T47D (cell line): Measurements from ENCODE around the gene TSC22D1.

Source experiments
- DNase-seq, 2 experiments: peaks; one replicate each; pipeline versions ENCODE4 v3.0.0 to v3.0.0-alpha.2; 2011 to 2012; ENCODE audit warnings: low read depth in 1 of 2, low spot score in 1 of 2
- JUND ChIP-seq: IDR thresholded peaks from 2 replicates; pipeline ENCODE4 v1.6.1; 2012; ENCODE audit warnings: low read depth
- in situ Hi-C: cut with HindIII; loops from 2 replicates; pipeline ENCODE4 v1.10.0; 2016; ENCODE audit warnings: low sequenced_read_pairs, low pct_unique_long_range_greater_than_20kb

Gene TSC22D1

DNA sequence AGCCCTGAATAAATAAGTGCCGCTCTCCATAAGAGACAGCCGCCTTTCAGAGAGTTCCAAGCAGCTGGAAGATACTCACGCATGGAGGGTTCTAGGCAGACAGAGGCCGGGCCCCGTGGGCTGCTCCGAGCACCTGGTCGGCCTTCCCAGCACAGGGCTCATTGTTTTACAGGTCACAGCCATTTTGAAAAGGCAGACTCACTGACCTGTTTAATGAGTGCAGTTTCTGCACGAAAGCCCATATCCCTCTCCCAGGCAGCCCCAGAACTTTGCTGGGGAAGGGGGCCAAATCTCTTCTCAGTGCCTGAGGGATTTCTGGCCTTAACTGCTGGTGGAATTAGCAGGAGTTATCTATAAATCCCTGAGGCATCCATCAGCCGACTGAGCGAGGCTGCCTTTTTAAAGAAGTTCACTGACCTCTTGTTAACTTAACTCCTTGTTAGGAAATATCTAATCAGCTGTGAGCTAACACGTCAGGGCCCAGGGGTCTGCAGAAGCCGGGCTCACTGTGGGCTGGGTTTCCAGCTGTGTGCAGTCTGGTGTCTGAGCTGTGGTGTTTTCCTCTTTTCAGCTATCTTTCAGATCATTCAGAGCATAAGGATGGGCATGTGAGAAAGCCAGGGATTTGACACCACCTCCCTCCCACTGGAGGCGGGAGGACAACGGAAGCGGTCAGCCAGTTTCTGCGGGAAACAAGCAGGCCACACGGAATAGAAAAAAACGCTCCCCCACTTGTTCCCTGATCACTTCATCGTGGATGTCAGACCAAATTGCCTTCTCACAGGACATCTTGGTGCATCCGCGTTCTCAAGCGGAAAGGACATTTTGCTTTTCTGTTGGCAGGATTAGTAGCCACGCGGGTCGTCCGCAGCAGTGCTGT, 179.2 kb downstream of the TSC22D1 start:
- TF ChIP-seq JUND, result no peak
- DNase-seq, result no peak
- in situ Hi-C loops, result no loop called here

GRCh38 chr13:44395976-44396694, 180.0 kb downstream of the TSC22D1 start:
- no peak for DNase-seq
- in situ Hi-C loops, result no loop called here
- TF ChIP-seq JUND, result no peak

- no peak for TF ChIP-seq JUND
- in situ Hi-C loops, result no loop called here
- DNase-seq, result no peak
Measured at GRCh38 chr13:44394658-44395057, 181.5 kb downstream of the TSC22D1 start.

DNA sequence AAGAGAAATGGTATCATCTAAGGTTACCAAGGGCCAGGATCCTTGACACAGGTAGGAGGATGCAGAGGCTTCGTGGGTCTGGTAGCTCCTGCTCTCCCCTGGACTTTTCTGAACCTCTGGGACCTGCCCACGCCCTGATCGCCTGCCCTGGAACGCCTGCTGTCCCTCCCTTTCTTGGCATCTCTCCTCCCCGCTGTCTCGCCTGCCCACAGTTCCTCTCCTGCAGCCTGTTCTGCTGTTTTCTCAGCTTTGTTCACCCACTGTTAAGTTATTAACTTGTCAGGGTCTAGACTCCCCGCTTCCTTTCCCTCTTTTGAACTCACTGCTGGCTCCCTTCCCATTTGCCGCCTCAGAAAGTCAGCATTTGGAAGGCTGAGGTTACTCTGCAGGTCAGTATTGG, 182.7 kb downstream of the TSC22D1 start:
- in situ Hi-C loops, result no loop called here
- no peak for DNase-seq
- TF ChIP-seq JUND, result no peak

DNA sequence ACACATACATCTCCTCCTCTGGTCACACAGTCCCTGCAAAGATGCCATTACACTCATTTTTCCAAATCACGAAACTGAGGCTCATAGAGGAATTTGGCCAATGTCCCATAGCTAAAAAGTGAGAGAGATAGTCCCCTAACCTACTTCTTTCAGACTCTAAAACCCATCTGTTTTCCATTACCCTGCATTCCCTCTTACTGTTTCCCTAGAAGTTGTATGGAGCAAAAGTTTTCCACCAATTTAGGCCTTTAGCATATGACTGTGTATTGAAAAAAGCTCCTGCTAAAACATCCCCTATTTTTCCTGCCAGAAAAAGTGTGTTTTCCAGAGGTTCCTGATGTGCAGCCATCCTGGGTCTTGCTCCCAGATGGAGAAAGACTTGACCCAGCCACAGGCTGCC, 186.3 kb downstream of the TSC22D1 start:
- no peak for DNase-seq
- TF ChIP-seq JUND, result no peak
- in situ Hi-C loops, result no loop called here

- in situ Hi-C loops, result no loop called here
- no peak for TF ChIP-seq JUND
- no peak for DNase-seq
Measured at GRCh38 chr13:44389060-44389666, 187.0 kb downstream of the TSC22D1 start.

DNA sequence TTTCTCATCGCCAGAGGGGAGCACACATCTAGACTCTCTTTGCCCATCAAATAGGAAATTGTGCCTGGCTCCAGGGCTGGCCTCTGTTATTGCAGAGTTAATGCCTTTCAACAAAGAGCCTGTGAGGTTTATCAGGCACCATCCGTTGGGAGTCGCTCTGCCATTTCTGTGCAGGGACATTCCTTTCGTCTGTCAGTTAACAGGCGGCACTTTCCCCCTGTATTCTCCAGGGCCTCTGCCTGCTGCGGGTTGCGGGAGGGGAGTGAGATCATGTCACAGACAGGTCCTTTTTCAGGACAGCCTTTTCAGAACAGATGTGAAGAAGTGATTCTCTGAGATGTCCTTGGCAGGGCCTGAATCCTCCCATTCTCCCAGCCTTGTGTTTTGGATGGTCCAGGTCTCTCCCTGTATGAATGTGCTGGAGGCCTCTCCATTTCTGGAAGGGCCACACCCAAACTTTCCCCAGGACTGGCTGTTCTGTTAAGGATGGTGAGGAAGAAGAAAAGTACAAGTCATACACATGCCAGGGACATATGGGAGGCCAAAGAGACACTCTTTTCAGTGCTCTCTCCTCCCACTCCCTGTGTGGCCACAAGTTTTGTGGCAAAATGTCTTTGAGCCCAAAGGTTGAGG, 187.6 kb downstream of the TSC22D1 start:
- no peak for TF ChIP-seq JUND
- DNase-seq, result no peak
- in situ Hi-C loops, result no loop called here

GRCh38 chr13:44386913-44387556, 189.1 kb downstream of the TSC22D1 start:
- no peak for DNase-seq
- no peak for TF ChIP-seq JUND
- in situ Hi-C loops, result no loop called here

- no peak for TF ChIP-seq JUND
- in situ Hi-C loops, result no loop called here
- DNase-seq, result no peak
Measured at GRCh38 chr13:44385847-44386246, 190.3 kb downstream of the TSC22D1 start.

DNA sequence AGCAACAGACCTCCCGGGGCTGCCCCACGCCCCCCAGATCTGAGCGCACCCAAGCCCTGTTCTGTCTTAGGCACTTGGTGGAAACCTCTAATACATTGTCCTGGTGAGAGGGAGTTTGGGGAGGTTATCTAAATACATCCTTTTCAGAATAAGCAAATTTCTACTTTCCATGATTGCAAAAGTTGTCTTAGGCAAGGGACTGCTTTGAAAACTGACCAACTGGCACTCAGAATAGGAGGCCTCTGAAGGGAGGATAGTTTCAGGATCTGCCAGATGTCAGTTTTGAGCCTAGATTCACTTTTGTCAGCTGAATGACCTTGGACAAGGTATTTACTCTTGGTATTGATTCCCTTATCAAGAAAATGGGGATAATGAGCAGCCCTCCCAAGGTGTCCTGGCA, 190.7 kb downstream of the TSC22D1 start:
- TF ChIP-seq JUND, result no peak
- no peak for DNase-seq
- in situ Hi-C loops, result no loop called here

DNA sequence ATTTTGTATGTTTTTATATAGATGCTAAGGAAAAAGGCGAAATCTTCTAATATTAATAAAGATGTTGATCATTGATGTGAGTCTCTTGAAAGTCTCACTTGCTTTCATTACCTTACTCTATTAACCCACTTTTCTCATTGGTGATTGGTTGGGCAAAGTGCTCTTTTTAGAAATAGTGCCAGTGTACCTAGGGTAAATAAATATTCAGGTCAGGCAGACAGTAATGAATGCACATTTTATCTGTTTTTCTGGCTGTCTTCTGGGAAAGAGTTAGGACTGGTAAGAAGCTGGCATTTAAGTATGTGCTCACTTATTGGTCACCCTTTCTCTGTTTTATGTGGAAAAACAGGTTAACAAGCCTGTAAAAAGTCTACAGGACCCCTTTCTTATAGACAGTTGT, 191.4 kb downstream of the TSC22D1 start:
- in situ Hi-C loops, result no loop called here
- no peak for TF ChIP-seq JUND

DNA sequence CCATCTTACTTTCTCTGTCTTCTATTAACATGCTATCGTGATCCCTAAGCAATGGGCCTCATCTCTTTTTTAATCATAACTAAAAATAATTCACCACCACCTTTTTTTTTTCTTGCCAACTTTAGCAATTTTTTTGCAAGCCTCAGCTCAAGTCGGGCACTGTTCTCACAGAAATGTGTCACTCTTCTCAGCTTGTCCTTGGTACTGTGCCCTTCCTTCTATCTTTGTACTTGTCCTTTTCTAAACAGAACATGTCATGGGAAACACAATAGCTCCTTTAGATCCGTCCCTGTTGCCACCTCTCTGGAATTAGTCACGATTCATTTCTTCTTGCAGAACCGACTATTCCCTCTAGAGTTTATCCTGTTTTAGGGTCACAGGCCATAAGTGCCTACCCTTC, 192.2 kb downstream of the TSC22D1 start:
- no peak for DNase-seq
- no peak for TF ChIP-seq JUND
- in situ Hi-C loops, result no loop called here

More for the DNA sequence above, 191.4 kb downstream of the TSC22D1 start:
- DNase-seq, result no peak
